ENCODE measurements around the gene KLF12.

- no peak for TF ChIP-seq POLR2AphosphoS5 (IDR thresholded peaks at IDR 0.05; ENCODE audit: low read depth, low read length)
- TF ChIP-seq POLR2A (IDR thresholded peaks at IDR 0.05; ENCODE audit: low read depth, low read length): no peak
- no peak for TF ChIP-seq POU2F2 (IDR thresholded peaks at IDR 0.05; ENCODE audit: low read depth, low read length)
- TF ChIP-seq TAF1 (IDR thresholded peaks at IDR 0.05; ENCODE audit: low read depth, low read length): no peak
Observed at GRCh38 chr13:74142257-74142656, 8.1 kb upstream of the KLF12 start.

All from GM12891 (cell line).